HAP-1 (cell line): ENCODE results near the gene LYRM4.

Source experiments
- DNase-seq, 2 experiments: peaks; one replicate each; pipeline ENCODE4 v3.0.0-alpha.2; 2016 to 2020; ENCODE audit warnings: low spot score in 2 of 2
- H3K27me3 ChIP-seq: fragments of 250-450 bp; sonication (Bioruptor Pico); 2 replicates; pipeline ENCODE4 v1.5.1; 2020; ENCODE audit warnings: low read depth, mild to moderate bottlenecking, moderate library complexity
- H3K36me3 ChIP-seq: fragments of 250-450 bp; sonication (Bioruptor Pico); replicated peaks from 2 replicates; pipeline ENCODE4 v1.5.1; 2020; ENCODE audit warnings: mild to moderate bottlenecking
- H3K4me1 ChIP-seq: fragments of 250-450 bp; sonication (Bioruptor Pico); 2 replicates; pipeline ENCODE4 v1.5.1; 2020; ENCODE audit warnings: mild to moderate bottlenecking
- H3K4me3 ChIP-seq: fragments of 250-450 bp; sonication (Bioruptor Pico); 2 replicates; pipeline ENCODE4 v1.5.1; 2020; ENCODE audit warnings: mild to moderate bottlenecking, moderate library complexity
- H3K9me3 ChIP-seq: fragments of 250-450 bp; sonication (Bioruptor Pico); 2 replicates; pipeline ENCODE4 v1.5.1; 2020; ENCODE audit warnings: mild to moderate bottlenecking, moderate library complexity
- in situ Hi-C: fragments of 300-500 bp; cut with MboI; formaldehyde crosslinking; loops from 3 replicates; pipeline ENCODE4 v1.14.3; 2020; ENCODE audit warnings: low sequenced_read_pairs, inconsistent platforms, mixed read lengths

Gene LYRM4

GRCh38 chr6:5219011-5219691 lies 41.6 kb downstream of the LYRM4 start:
- H3K4me1 ChIP-seq = peaks cover 37% of the 10 kb centered on the region
- in situ Hi-C loops = loop anchor here (10.0 kb wide), 1 partner anchor 176 kb away; no protein-coding TSS in a partner anchor
- H3K36me3 ChIP-seq = peaks cover 7% of the 10 kb centered on the region; the same call in 1 of the 2 replicates
- no peak for DNase-seq
- H3K4me3 ChIP-seq = no peak overlapping the region
- H3K9me3 ChIP-seq = no peaks in the 10 kb centered on the region
- no peaks in the 10 kb centered on the region for H3K27me3 ChIP-seq

GRCh38 chr6:5217356-5217755 lies 43.4 kb downstream of the LYRM4 start:
- DNase-seq = no peak
- in situ Hi-C loops = loop anchor here (10.0 kb wide), 1 partner anchor 177 kb away; no protein-coding TSS in a partner anchor
- Histone ChIP-seq H3K4me1 (peaks cover 44% of the 10 kb centered on the region), H3K36me3 (peaks cover 19% of the 10 kb centered on the region), H3K4me3 (no peak overlapping the region), H3K9me3 (no peaks in the 10 kb centered on the region), H3K27me3 (no peaks in the 10 kb centered on the region)

DNA sequence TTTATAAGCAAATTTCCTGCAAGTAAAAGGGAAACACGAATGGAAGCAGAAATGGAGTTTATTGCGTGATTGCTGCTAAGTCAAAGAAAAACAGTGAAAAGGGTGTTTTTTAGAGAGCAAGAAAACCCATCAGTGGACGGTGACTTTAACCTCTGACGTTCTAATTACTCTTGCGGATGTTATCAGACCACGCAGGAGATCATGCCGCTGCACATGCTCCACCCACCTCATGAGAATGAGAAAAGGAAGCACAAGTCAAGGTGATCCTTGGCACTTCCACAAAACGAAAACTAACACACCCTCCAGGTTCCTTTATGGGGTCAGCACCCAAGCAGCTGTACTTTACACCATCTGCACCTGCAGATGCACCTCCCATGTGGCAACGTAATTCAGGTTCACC lies 45.0 kb downstream of the LYRM4 start:
- Histone ChIP-seq H3K9me3 (no peaks in the 10 kb centered on the region), H3K4me1 (peaks cover 44% of the 10 kb centered on the region), H3K4me3 (no peak overlapping the region), H3K27me3 (no peaks in the 10 kb centered on the region), H3K36me3 (peaks cover 22% of the 10 kb centered on the region)
- in situ Hi-C loops = loop anchor here (10.0 kb wide), 1 partner anchor 179 kb away; no protein-coding TSS in a partner anchor
- no peak for DNase-seq

GRCh38 chr6:5215159-5215558 lies 45.6 kb downstream of the LYRM4 start:
- DNase-seq = peak in 1 of 2 experiments; percentile 70
- H3K4me3 ChIP-seq = no peak overlapping the region
- no peaks in the 10 kb centered on the region for H3K9me3 ChIP-seq
- peaks cover 44% of the 10 kb centered on the region for H3K4me1 ChIP-seq
- in situ Hi-C loops = loop anchor here (10.0 kb wide), 1 partner anchor 180 kb away; no protein-coding TSS in a partner anchor
- peaks cover 22% of the 10 kb centered on the region for H3K36me3 ChIP-seq
- no peaks in the 10 kb centered on the region for H3K27me3 ChIP-seq

GRCh38 chr6:5214570-5215052 lies 46.1 kb downstream of the LYRM4 start:
- H3K27me3 ChIP-seq = no peaks in the 10 kb centered on the region
- H3K36me3 ChIP-seq = peaks cover 22% of the 10 kb centered on the region
- in situ Hi-C loops = loop anchor here (10.0 kb wide), 1 partner anchor 180 kb away; no protein-coding TSS in a partner anchor
- H3K9me3 ChIP-seq = no peaks in the 10 kb centered on the region
- DNase-seq = peak; percentile 53 to 78
- H3K4me3 ChIP-seq = no peak overlapping the region
- peaks cover 44% of the 10 kb centered on the region for H3K4me1 ChIP-seq

DNA sequence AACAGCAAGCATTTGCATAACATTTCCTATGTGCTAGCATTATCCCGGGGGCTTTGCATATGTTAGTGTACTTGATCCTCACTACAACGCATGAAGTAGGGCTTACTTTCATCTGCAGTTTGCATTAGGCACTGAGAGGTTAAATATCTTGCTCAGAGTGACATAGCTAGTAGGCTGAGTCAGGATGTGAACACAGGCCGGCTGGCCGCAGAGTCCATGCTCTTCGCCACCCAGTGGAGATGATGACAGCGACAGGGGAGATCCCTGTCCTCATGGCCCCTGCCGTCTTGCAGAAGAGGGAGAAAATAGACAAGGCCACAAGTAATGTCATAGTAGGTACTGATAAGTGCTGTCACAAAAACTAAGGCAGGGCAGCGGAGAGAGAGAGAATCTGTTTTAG lies 46.9 kb downstream of the LYRM4 start:
- DNase-seq = peak; percentile 30 to 36
- H3K36me3 ChIP-seq = peaks cover 22% of the 10 kb centered on the region
- in situ Hi-C loops = loop anchor here (10.0 kb wide), 1 partner anchor 181 kb away; no protein-coding TSS in a partner anchor

GRCh38 chr6:5211492-5211891 lies 49.3 kb downstream of the LYRM4 start:
- Histone ChIP-seq H3K4me3 (no peak overlapping the region), H3K36me3 (peaks cover 23% of the 10 kb centered on the region), H3K9me3 (no peaks in the 10 kb centered on the region), H3K4me1 (peaks cover 21% of the 10 kb centered on the region), H3K27me3 (no peaks in the 10 kb centered on the region)
- DNase-seq = no peak
- in situ Hi-C loops = loop anchor here (10.0 kb wide), 1 partner anchor 183 kb away; no protein-coding TSS in a partner anchor

More for the DNA sequence above, 46.9 kb downstream of the LYRM4 start:
- no peaks in the 10 kb centered on the region for H3K27me3 ChIP-seq
- peaks cover 38% of the 10 kb centered on the region for H3K4me1 ChIP-seq
- H3K4me3 ChIP-seq = no peak overlapping the region
- H3K9me3 ChIP-seq = no peaks in the 10 kb centered on the region

DNA sequence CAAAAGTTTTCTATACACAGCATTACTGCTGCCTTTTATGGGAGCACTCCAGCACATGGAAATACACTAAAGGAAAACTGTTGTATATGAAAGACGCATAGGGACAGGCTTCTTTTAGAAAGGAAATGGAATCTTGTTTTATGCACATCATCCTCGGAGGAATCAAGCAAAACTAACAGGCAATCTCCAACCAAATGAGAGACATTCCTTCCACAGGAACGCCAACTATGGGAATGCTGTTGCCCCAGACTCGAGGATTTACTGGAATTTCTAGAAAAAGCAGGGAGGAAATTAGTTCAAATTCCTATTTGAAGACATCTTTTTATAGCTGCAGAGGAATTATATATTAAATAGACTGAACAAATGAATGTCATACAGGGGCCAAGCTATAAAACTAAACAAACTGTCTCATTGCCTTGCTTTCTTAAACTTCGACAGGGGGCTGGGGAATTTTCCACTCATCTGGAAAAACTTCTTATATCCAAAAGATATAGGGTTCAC lies 52.2 kb downstream of the LYRM4 start:
- in situ Hi-C loops = no loop called here
- Histone ChIP-seq H3K4me1 (peaks cover 22% of the 10 kb centered on the region), H3K9me3 (no peaks in the 10 kb centered on the region), H3K36me3 (peaks cover 15% of the 10 kb centered on the region; the same call in 1 of the 2 replicates), H3K4me3 (no peak overlapping the region), H3K27me3 (no peaks in the 10 kb centered on the region)
- no peak for DNase-seq

DNA sequence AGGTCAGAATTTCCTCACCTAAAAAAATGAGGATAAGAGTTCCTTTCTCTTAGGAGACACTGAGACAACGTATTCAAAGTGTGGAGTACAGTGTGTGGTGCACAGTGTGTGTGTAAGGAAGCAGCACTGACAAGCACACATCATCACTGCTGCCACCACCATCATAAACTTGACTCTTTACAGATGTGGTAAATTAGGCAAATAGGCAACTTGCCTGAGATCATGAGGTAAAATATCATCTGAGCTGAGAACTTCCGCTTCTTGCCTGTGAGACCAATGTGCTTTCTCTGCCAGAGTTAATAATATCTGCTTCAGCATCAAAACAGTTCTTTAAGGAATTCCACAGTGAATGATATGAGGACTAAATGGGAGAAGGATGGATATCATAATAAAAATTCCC lies 52.7 kb downstream of the LYRM4 start:
- no peak for DNase-seq
- no peaks in the 10 kb centered on the region for H3K9me3 ChIP-seq
- in situ Hi-C loops = no loop called here
- H3K36me3 ChIP-seq = peaks cover 11% of the 10 kb centered on the region; the same call in 1 of the 2 replicates
- H3K4me1 ChIP-seq = peaks cover 22% of the 10 kb centered on the region
- no peak overlapping the region for H3K4me3 ChIP-seq
- H3K27me3 ChIP-seq = no peaks in the 10 kb centered on the region

DNA sequence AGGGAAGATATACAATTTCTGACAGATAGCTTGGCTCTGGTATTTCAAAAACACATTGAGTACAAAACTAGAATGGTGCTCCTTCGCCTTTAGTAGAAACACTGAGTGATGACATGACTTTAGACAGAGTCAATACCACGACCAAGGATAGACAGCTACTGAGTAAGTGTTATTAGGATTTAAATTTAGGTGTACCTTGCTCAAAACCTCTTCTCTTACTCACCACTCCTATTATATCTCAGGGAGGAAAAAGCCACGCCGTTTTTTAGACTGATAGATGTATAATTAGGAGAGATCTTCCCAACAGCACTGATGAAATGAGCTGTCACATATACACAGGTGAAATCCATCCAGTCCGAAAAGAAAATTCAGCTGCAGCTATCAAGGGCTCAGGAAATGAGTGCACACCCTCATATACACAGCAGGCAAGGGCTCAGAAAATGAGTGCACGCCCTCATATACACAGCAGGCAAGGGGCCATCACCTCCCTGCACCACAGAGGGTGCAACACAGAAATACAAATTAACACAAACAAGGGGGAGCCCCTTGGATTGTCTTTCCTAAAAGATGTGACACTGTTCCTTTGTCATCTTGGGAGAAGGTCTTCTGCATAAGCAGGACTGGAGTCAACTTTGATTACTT lies 53.7 kb downstream of the LYRM4 start:
- Histone ChIP-seq H3K36me3 (peaks cover 5% of the 10 kb centered on the region; the same call in 1 of the 2 replicates), H3K4me1 (peaks cover 22% of the 10 kb centered on the region), H3K27me3 (no peaks in the 10 kb centered on the region), H3K9me3 (no peaks in the 10 kb centered on the region), H3K4me3 (no peak overlapping the region)
- DNase-seq = no peak
- in situ Hi-C loops = no loop called here

- no peaks in the 10 kb centered on the region for H3K9me3 ChIP-seq
- H3K36me3 ChIP-seq = peaks cover 3% of the 10 kb centered on the region; the same call in 1 of the 2 replicates
- H3K27me3 ChIP-seq = no peaks in the 10 kb centered on the region
- H3K4me3 ChIP-seq = no peak overlapping the region
- H3K4me1 ChIP-seq = peaks cover 22% of the 10 kb centered on the region
- in situ Hi-C loops = no loop called here
- peak in 1 of 2 experiments; percentile 44 for DNase-seq
Measured at GRCh38 chr6:5205877-5206850, 54.6 kb downstream of the LYRM4 start.

DNA sequence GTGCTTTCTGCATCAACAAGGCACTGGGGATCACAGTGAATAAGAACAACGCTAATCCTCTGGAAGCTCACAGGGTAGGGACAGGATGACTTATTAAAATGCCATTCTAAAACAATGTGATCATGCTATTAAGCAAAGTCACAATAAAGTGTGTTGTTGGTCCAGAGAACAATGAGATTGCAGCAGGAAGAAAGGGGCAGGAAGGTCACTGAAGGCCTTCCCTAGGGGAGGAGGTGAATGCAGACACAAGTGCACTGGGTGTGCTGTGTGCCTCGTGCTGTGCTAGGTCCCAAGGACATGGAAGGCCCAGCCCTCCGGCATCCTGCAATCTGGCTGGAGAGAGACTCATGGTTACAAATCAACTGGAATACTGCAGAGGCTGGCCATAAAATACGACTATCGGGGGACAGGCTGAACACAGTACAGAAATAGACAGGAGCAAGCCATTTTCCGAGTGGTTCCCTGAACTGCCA lies 55.7 kb downstream of the LYRM4 start:
- no peaks in the 10 kb centered on the region for H3K9me3 ChIP-seq
- peaks cover 22% of the 10 kb centered on the region for H3K4me1 ChIP-seq
- DNase-seq = peak; percentile 58 to 68
- in situ Hi-C loops = no loop called here
- H3K4me3 ChIP-seq = no peak overlapping the region
- no peaks in the 10 kb centered on the region for H3K27me3 ChIP-seq
- H3K36me3 ChIP-seq = peaks cover 3% of the 10 kb centered on the region; the same call in 1 of the 2 replicates

GRCh38 chr6:5204376-5204775 lies 56.4 kb downstream of the LYRM4 start:
- in situ Hi-C loops = no loop called here
- no peaks in the 10 kb centered on the region for H3K27me3 ChIP-seq
- peaks cover 3% of the 10 kb centered on the region; the same call in 1 of the 2 replicates for H3K36me3 ChIP-seq
- no peaks in the 10 kb centered on the region for H3K9me3 ChIP-seq
- peaks cover 22% of the 10 kb centered on the region for H3K4me1 ChIP-seq
- no peak overlapping the region for H3K4me3 ChIP-seq
- DNase-seq = no peak
